Peyer's patch (tissue), 4 donors: ENCODE measurements around the gene DNAJB13.

ENCODE experiments used
- POLR2A ChIP-seq, 2 donors: fragments of 450-650 bp; IDR thresholded peaks; one replicate each; pipeline ENCODE4 v1.5.1; 2017; ENCODE audit warnings: antibody characterized with exemption in 2 of 2, mild to moderate bottlenecking in 2 of 2, moderate library complexity in 2 of 2
- TF ChIP-seq, protein P1 (sequence below), 6 experiments: fragments of 450-650 bp in 4 of 6; fragments of 200-600 bp in 2 of 6; sonication (generic) in 1 of 6; IDR thresholded peaks; one replicate each; pipeline ENCODE4 v1.5.1; 2017 to 2019; ENCODE audit warnings: antibody characterized with exemption in 6 of 6, mild to moderate bottlenecking in 3 of 6, moderate library complexity in 1 of 6

DNA sequence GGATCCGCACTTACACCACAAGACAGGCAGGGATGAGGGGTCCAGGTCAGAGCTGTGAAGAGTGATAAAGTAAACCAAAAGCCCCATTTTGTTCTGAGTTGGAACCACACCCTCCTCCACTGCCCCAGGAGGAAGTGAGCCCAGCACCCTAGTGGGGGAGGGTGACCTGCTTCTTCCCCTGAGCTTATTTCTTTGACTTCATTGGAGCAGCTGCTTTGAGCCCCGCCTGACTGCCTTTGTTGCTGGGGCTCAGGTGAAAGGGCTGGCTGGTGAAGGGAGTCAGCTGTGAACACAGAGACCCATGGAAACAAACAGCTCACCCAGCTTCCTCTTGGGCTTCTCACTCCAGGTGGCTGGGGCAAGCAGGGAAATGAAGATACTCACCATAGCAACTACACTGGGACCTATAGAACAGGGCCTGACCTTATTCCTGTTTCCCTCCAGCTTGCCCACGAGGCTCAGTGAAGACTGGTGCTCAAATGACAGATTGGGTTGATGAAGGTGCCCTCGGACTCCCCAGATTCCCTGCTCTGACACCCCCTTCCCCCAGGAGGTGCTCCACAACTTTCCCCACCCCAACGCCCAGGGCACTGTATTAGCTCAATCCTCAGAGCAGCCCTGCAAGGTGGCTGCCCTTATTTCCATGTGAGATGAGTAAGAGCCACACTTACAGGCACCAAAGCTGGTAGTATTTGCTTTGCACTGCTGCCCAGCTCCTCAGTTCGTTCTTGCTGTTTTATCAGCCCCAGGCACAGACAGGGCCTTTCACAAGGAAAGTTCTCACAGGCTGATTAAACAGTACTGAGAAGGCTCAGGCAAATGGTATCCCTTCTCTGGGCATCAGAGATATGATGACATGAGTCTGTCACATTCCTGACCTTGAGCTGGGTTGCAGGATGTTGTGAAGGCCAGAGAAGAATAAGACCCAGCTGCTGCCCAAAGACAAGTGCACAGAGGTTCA lies 29.5 kb downstream of the DNAJB13 start:
- peak; percentile 12 to 31 for TF ChIP-seq POLR2A (IDR thresholded peaks at IDR 0.05)
- TF ChIP-seq, protein P1, sequence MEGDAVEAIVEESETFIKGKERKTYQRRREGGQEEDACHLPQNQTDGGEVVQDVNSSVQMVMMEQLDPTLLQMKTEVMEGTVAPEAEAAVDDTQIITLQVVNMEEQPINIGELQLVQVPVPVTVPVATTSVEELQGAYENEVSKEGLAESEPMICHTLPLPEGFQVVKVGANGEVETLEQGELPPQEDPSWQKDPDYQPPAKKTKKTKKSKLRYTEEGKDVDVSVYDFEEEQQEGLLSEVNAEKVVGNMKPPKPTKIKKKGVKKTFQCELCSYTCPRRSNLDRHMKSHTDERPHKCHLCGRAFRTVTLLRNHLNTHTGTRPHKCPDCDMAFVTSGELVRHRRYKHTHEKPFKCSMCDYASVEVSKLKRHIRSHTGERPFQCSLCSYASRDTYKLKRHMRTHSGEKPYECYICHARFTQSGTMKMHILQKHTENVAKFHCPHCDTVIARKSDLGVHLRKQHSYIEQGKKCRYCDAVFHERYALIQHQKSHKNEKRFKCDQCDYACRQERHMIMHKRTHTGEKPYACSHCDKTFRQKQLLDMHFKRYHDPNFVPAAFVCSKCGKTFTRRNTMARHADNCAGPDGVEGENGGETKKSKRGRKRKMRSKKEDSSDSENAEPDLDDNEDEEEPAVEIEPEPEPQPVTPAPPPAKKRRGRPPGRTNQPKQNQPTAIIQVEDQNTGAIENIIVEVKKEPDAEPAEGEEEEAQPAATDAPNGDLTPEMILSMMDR (IDR thresholded peaks at IDR 0.05), result peak in 1 of 6 experiments; percentile 10
